Testis (tissue), 3 donors: Measurements from ENCODE around the gene MADCAM1. TPM values are rescaled to one million over a fixed set of nuclear protein-coding genes. Genes with fewer than 3 reads are reported as not detected.

Source experiments
- DNase-seq: peaks from one replicate; pipeline ENCODE4 v3.0.0-alpha.2; 2019
- H3K27ac ChIP-seq, 2 donors: fragments of 200-600 bp; sonication (generic); one replicate each; pipeline ENCODE4 v1.5.1; 2019
- H3K27me3 ChIP-seq: fragments of 200-600 bp; sonication (generic); one replicate; pipeline ENCODE4 v1.5.1; 2019
- H3K36me3 ChIP-seq: fragments of 200-600 bp; sonication (generic); one replicate; pipeline ENCODE4 v1.5.1; 2017; ENCODE audit warnings: low read depth; ENCODE audit errors: missing control alignments
- H3K4me1 ChIP-seq: fragments of 200-600 bp; sonication (generic); one replicate; pipeline ENCODE4 v1.5.1; 2019
- H3K4me3 ChIP-seq, 2 donors: fragments of 200-600 bp; sonication (generic); one replicate each; pipeline ENCODE4 v1.5.1; 2017 to 2019
- H3K9me3 ChIP-seq: fragments of 200-600 bp; sonication (generic); one replicate; pipeline ENCODE4 v1.5.1; 2017
- CTCF ChIP-seq, 3 experiments: fragments of 450-650 bp in 2 of 3; fragments of 200-600 bp in 1 of 3; sonication (generic) in 1 of 3; IDR thresholded peaks; one replicate each; pipeline ENCODE4 v1.5.1; 2016 to 2019; ENCODE audit warnings: antibody characterized with exemption in 3 of 3, mild to moderate bottlenecking in 2 of 3, moderate library complexity in 1 of 3
- POLR2A ChIP-seq: fragments of 450-650 bp; IDR thresholded peaks from one replicate; pipeline ENCODE4 v1.6.1; 2017; ENCODE audit warnings: antibody characterized with exemption, mild to moderate bottlenecking, moderate library complexity
- WGBS, 2 donors: methylation state at CpG; one replicate each; pipeline ENCODE4 v1.1.5; 2018; 5-methylcytosine and 5-hydroxymethylcytosine counted together
- intact Hi-C: fragments of 100-400 bp; cut with DNase I; formaldehyde crosslinking; loops from one replicate; pipeline ENCODE4 v1.15.1; 2023; ENCODE audit warnings: low total_unique reads
- polyA plus RNA-seq: library from polyadenylated mRNA; stranded (reverse); fragments of 350-450 nt; fragmentation: Illumina TruSeq; extraction: RNeasy Lipid Tissue Mini Kit (QIAGEN cat#74804); gene quantifications from one replicate; pipeline ENCODE4 v1.2.3, GENCODE V29; 2014; ENCODE audit warnings: low read depth, low replicate concordance; ENCODE audit not compliant: insufficient read depth
- total RNA-seq, 2 donors: library from RNA; depleted of rRNA; stranded (reverse); fragments of >200 nt; gene quantifications; one replicate each; pipeline ENCODE4 v1.2.3, GENCODE V29; 2016

Gene MADCAM1
- total and polyA plus RNA-seq, 3 donors from 2014 or later, result 1.6 to 2.3 (median 2.2) TPM

GRCh38 chr19:483332-484072, 12.8 kb upstream of the MADCAM1 start:
- TF ChIP-seq CTCF (IDR thresholded peaks at IDR 0.05) (no peak), POLR2A (no peak)
- Histone ChIP-seq H3K4me3 (no peak overlapping the region), H3K4me1 (peaks cover 15% of the 10 kb centered on the region), H3K36me3 (no peaks in the 10 kb centered on the region), H3K27me3 (no peaks in the 10 kb centered on the region), H3K27ac (no peak overlapping the region), H3K9me3 (no peaks in the 10 kb centered on the region)
- intact Hi-C loops, result no loop called here
- WGBS, 2 donors, result 64 to 71% methylated on average over 15 to 21 of the region's 21 CpGs
- no peak for DNase-seq

GRCh38 chr19:484494-484893, 11.8 kb upstream of the MADCAM1 start:
- Histone ChIP-seq H3K9me3 (no peaks in the 10 kb centered on the region), H3K4me1 (peaks cover 16% of the 10 kb centered on the region), H3K27ac (no peak overlapping the region), H3K36me3 (no peaks in the 10 kb centered on the region), H3K4me3 (no peak overlapping the region), H3K27me3 (no peaks in the 10 kb centered on the region)
- no peak for DNase-seq
- intact Hi-C loops, result no loop called here
- WGBS, 2 donors, result 74 to 90% methylated on average over 15 of the region's 15 CpGs
- TF ChIP-seq POLR2A, result no peak
- TF ChIP-seq CTCF (IDR thresholded peaks at IDR 0.05), result no peak

- no peaks in the 10 kb centered on the region for H3K9me3 ChIP-seq
- no peaks in the 10 kb centered on the region for H3K27me3 ChIP-seq
- no peak overlapping the region for H3K4me3 ChIP-seq
- peak overlapping the region; percentile 4 to 71 for H3K27ac ChIP-seq
- 77 to 82% methylated on average over 6 to 22 of the region's 22 CpGs for WGBS, 2 donors
- intact Hi-C loops, result no loop called here
- DNase-seq, result no peak
- no peak for TF ChIP-seq POLR2A
- no peak for TF ChIP-seq CTCF (IDR thresholded peaks at IDR 0.05)
- H3K4me1 ChIP-seq, result peaks cover 13% of the 10 kb centered on the region
- H3K36me3 ChIP-seq, result no peaks in the 10 kb centered on the region
Measured at GRCh38 chr19:485077-485476, 11.2 kb upstream of the MADCAM1 start.

- DNase-seq, result peak; percentile 90
- intact Hi-C loops, result no loop called here
- TF ChIP-seq POLR2A (no peak), CTCF (IDR thresholded peaks at IDR 0.05) (no peak)
- WGBS, 2 donors, result 35 to 46% methylated on average over 3 to 23 of the region's 23 CpGs
- Histone ChIP-seq H3K4me3 (no peak overlapping the region), H3K36me3 (no peaks in the 10 kb centered on the region), H3K27me3 (no peaks in the 10 kb centered on the region), H3K4me1 (peaks cover 13% of the 10 kb centered on the region), H3K9me3 (no peaks in the 10 kb centered on the region), H3K27ac (peak overlapping the region; percentile 4 to 71)
Measured at GRCh38 chr19:485583-486236, 10.6 kb upstream of the MADCAM1 start.
